Vagina (tissue), 2 donors: ENCODE results near the gene CTNNBL1.

Experiments
- CTCF ChIP-seq, 3 experiments: fragments of 450-650 bp in 2 of 3; fragments of 200-600 bp in 1 of 3; sonication (generic) in 1 of 3; IDR thresholded peaks; one replicate each; pipeline ENCODE4 v1.5.1; 2017 to 2019; ENCODE audit warnings: antibody characterized with exemption in 3 of 3, mild to moderate bottlenecking in 2 of 3, moderate library complexity in 2 of 3
- POLR2A ChIP-seq, 2 donors: fragments of 450-650 bp; IDR thresholded peaks; one replicate each; pipeline ENCODE4 v1.6.1; 2017; ENCODE audit warnings: antibody characterized with exemption in 2 of 2, mild to moderate bottlenecking in 2 of 2, moderate library complexity in 2 of 2
- POLR2AphosphoS5 ChIP-seq, 2 donors: sonication (generic); formaldehyde crosslinking; IDR thresholded peaks; one replicate each; pipeline ENCODE4 v1.9.0; 2017; ENCODE audit warnings: antibody characterized with exemption in 2 of 2, mild to moderate bottlenecking in 2 of 2, low read depth in 1 of 2; ENCODE audit not compliant: insufficient read depth in 1 of 2

DNA sequence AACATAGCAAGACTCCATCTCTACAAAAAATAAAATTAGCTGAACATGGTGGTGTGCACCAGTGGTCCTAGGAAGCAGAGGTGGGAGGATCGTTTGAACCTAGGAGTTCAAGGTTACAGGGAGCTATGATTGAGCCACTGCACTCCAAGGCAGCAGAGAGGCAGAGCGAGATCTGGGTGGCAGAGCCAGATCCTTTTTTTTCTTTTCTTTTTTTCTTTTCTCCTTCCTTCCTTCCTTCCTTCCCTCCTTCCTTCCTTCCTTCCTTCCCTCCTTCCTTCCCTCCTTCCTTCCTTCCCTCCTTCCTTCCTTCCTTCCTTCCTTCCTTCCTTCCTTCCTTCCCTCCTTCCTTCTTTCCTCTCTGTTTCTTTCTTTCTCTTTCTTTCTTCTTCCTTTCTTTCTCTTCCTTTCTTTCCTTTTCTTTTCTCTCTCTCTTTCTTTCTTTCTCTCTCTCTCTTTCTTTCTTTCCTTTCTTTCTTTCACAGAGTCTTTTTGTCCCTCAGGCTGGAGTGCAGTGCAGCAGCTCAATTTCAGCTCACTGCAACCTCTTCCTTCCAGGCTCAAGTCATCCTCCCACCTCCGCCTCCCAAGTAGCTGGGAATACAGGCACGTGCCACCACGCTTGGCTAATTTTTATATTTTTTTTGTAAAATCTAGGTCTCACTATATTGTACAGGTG lies 199.9 kb downstream of the CTNNBL1 start:
- TF ChIP-seq CTCF (IDR thresholded peaks at IDR 0.05) (no peak), POLR2A (IDR thresholded peaks at IDR 0.05) (no peak), POLR2AphosphoS5 (IDR thresholded peaks at IDR 0.05; ENCODE audit: insufficient read depth in 1 of 2, low read depth in 1 of 2) (no peak)
